ENCODE data around the gene CSH1. TPM values are rescaled to one million over a fixed set of nuclear protein-coding genes. Genes with fewer than 3 reads are reported as not detected.
A peak's percentile ranks its signal among the peaks of the same experiment; 100 is the strongest.
"Not testable (repeated sequence)": the region's sequence is repeated elsewhere in the genome, so short reads cannot be mapped to it uniquely, and the experiment has no call there.

CSH1 gene
- total and polyA plus RNA-seq, 7 experiments from 2014 or later: 8.2 to 11.3 TPM; not detected in 5

- Mint-ChIP-seq H3K27me3 (peaks cover 0 to 42% (median 0%) of the 10 kb centered on the region in 5 donors), H3K4me1 (peaks cover 0 to 12% (median 3%) of the 10 kb centered on the region in 7 donors)
- H3K36me3 Mint-ChIP-seq; H3K4me3 ChIP-seq (ENCODE audit: low read length); H3K4me3 Mint-ChIP-seq; H3K27me3 ChIP-seq (ENCODE audit: control insufficient read depth in 2 of 2, insufficient read depth in 2 of 2, low read length in 2 of 2); H3K4me1 ChIP-seq (ENCODE audit: control insufficient read depth in 2 of 2, insufficient read depth in 2 of 2, low read length in 2 of 2); H3K27ac Mint-ChIP-seq; H3K27ac ChIP-seq (ENCODE audit: low read depth, low read length); H3K9me3 ChIP-seq (ENCODE audit: control insufficient read depth in 2 of 3, low read length in 3 of 3); H3K9me3 Mint-ChIP-seq; POLR2A ChIA-PET; H3K36me3 ChIP-seq (ENCODE audit: control insufficient read depth in 2 of 3, insufficient read depth in 3 of 3, low read length in 3 of 3); intact Hi-C loops (cut with micrococcal nuclease): not testable (repeated sequence)
- DNase-seq (peak in 6 of 9 donors; percentile 27 to 57 (median 46)), ATAC-seq (peak; percentile 87)
- CTCF ChIA-PET: interaction anchor here (0.8 kb wide), 1 partner anchor 378 kb away, joined by 3 read pairs; no protein-coding TSS in a partner anchor
Measured at GRCh38 chr17:63903787-63904201, 7.4 kb upstream of the CSH1 start.

- H3K4me3 ChIP-seq (ENCODE audit: low read length); H3K27ac Mint-ChIP-seq; H3K4me1 ChIP-seq (ENCODE audit: control insufficient read depth in 2 of 2, insufficient read depth in 2 of 2, low read length in 2 of 2); DNase-seq; H3K36me3 Mint-ChIP-seq; H3K27me3 ChIP-seq (ENCODE audit: control insufficient read depth in 2 of 2, insufficient read depth in 2 of 2, low read length in 2 of 2); POLR2A ChIA-PET; H3K36me3 ChIP-seq (ENCODE audit: control insufficient read depth in 2 of 3, insufficient read depth in 3 of 3, low read length in 3 of 3); H3K27ac ChIP-seq (ENCODE audit: low read depth, low read length); H3K4me3 Mint-ChIP-seq; ATAC-seq; H3K9me3 Mint-ChIP-seq; intact Hi-C loops (cut with micrococcal nuclease); H3K9me3 ChIP-seq (ENCODE audit: control insufficient read depth in 2 of 3, low read length in 3 of 3): not testable (repeated sequence)
- CTCF ChIA-PET: interaction anchor here (0.6 to 1.7 kb wide), 7 partner anchors 10 to 732 kb away, joined by 3 to 5 read pairs (median 4); partner anchors contain the start of gene ICAM2
- Mint-ChIP-seq H3K4me1 (peaks cover 0 to 12% (median 3%) of the 10 kb centered on the region in 7 donors), H3K27me3 (peaks cover 0 to 31% (median 0%) of the 10 kb centered on the region in 5 donors)
Measured at GRCh38 chr17:63901971-63902370, 5.6 kb upstream of the CSH1 start.

DNA sequence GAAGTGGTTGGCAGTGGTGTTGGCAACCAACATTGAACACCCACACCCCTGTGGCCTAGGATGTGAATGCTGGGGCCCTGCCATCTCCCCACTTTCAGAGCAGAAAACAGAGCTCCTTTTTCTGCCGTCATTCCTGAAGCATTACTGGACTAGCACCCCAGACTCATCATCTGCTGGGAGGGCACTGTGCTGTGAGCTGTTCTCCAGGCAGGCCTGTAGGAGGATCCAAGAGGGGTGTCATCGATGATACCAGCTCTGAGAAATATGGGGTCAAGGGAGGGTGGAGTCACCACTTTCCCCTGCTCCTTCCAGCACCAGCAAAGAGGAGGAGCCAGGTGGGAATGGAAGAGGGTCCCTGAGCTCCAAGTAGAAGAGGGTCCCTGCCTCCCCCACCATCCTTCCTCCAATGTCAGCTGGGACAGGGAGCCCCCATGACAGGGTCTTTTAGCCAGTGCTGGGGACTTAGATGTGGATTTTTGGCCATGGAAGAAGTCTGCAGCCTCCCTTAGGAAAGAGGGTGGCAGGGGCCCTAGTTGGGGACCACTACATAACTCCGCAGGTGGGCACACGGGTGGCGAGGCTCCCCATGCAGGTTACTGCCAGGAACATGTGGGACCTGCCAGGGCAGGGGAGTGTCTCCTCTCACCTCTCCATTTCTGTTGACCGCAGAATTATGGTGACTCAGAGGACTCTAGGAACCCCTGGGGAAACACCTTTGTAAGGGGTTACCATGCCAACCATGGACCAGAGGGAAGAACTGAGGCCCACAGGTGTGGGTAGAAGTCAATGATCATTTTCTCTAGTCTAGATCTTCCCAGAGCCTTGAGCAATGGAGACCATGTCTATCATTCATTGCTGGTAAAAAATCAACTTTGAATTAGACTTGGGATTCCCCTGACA lies 2.8 kb upstream of the CSH1 start:
- DNase-seq: peak in 1 of 9 donors; percentile 37
- Mint-ChIP-seq H3K27me3 (peaks cover 0 to 27% (median 0%) of the 10 kb centered on the region in 5 donors), H3K4me1 (peaks cover 0 to 12% (median 3%) of the 10 kb centered on the region in 7 donors)
- H3K9me3 Mint-ChIP-seq; H3K27ac Mint-ChIP-seq; H3K27ac ChIP-seq (ENCODE audit: low read depth, low read length); H3K4me1 ChIP-seq (ENCODE audit: control insufficient read depth in 2 of 2, insufficient read depth in 2 of 2, low read length in 2 of 2); H3K36me3 Mint-ChIP-seq; POLR2A ChIA-PET; H3K4me3 Mint-ChIP-seq; CTCF ChIA-PET; H3K36me3 ChIP-seq (ENCODE audit: control insufficient read depth in 2 of 3, insufficient read depth in 3 of 3, low read length in 3 of 3); intact Hi-C loops (cut with micrococcal nuclease); ATAC-seq; H3K4me3 ChIP-seq (ENCODE audit: low read length); H3K9me3 ChIP-seq (ENCODE audit: control insufficient read depth in 2 of 3, low read length in 3 of 3); H3K27me3 ChIP-seq (ENCODE audit: control insufficient read depth in 2 of 2, insufficient read depth in 2 of 2, low read length in 2 of 2): not testable (repeated sequence)

DNA sequence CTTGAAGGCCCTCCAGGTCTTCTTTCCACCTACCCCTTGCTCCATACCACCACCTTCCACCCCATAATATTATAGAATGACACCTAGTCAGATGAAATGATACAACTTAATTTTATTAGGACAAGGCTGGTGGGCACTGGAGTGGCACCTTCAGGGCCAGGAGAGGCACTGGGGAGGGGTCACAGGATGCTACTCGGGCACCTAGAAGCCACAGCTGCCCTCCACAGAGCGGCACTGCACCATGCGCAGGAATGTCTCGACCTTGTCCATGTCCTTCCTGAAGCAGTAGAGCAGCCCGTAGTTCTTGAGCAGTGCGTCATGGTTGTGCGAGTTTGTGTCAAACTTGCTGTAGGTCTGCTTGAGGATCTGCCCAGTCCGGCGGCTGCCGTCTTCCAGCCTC lies 1.6 kb downstream of the CSH1 start:
- H3K27me3 Mint-ChIP-seq: peaks cover 0 to 31% (median 0%) of the 10 kb centered on the region in 5 donors
- ATAC-seq: not testable (repeated sequence)

GRCh38 chr17:63894021-63894420 lies 2.4 kb downstream of the CSH1 start:
- H3K4me3 Mint-ChIP-seq; CTCF ChIA-PET; H3K27me3 ChIP-seq (ENCODE audit: control insufficient read depth in 2 of 2, insufficient read depth in 2 of 2, low read length in 2 of 2); H3K27ac ChIP-seq (ENCODE audit: low read depth, low read length); POLR2A ChIA-PET; H3K36me3 Mint-ChIP-seq; H3K4me3 ChIP-seq (ENCODE audit: low read length); H3K36me3 ChIP-seq (ENCODE audit: control insufficient read depth in 2 of 3, insufficient read depth in 3 of 3, low read length in 3 of 3); intact Hi-C loops (cut with micrococcal nuclease); H3K9me3 ChIP-seq (ENCODE audit: control insufficient read depth in 2 of 3, low read length in 3 of 3); H3K27ac Mint-ChIP-seq; H3K4me1 Mint-ChIP-seq; H3K4me1 ChIP-seq (ENCODE audit: control insufficient read depth in 2 of 2, insufficient read depth in 2 of 2, low read length in 2 of 2); ATAC-seq; H3K9me3 Mint-ChIP-seq; DNase-seq: not testable (repeated sequence)
- peaks cover 0 to 32% (median 2%) of the 10 kb centered on the region in 5 donors for H3K27me3 Mint-ChIP-seq

More for the DNA sequence above, 1.6 kb downstream of the CSH1 start:
- H3K4me3 Mint-ChIP-seq; H3K36me3 ChIP-seq (ENCODE audit: control insufficient read depth in 2 of 3, insufficient read depth in 3 of 3, low read length in 3 of 3); H3K9me3 ChIP-seq (ENCODE audit: control insufficient read depth in 2 of 3, low read length in 3 of 3); CTCF ChIA-PET; H3K36me3 Mint-ChIP-seq; H3K27ac Mint-ChIP-seq; H3K4me1 ChIP-seq (ENCODE audit: control insufficient read depth in 2 of 2, insufficient read depth in 2 of 2, low read length in 2 of 2); POLR2A ChIA-PET; H3K4me3 ChIP-seq (ENCODE audit: low read length); intact Hi-C loops (cut with micrococcal nuclease); H3K27ac ChIP-seq (ENCODE audit: low read depth, low read length); H3K27me3 ChIP-seq (ENCODE audit: control insufficient read depth in 2 of 2, insufficient read depth in 2 of 2, low read length in 2 of 2); H3K9me3 Mint-ChIP-seq; DNase-seq; H3K4me1 Mint-ChIP-seq: not testable (repeated sequence)

GRCh38 chr17:63892316-63893037 lies 3.9 kb downstream of the CSH1 start:
- H3K4me3 ChIP-seq (ENCODE audit: low read length); DNase-seq; H3K27ac Mint-ChIP-seq; H3K27me3 ChIP-seq (ENCODE audit: control insufficient read depth in 2 of 2, insufficient read depth in 2 of 2, low read length in 2 of 2); CTCF ChIA-PET; ATAC-seq; H3K27ac ChIP-seq (ENCODE audit: low read depth, low read length); POLR2A ChIA-PET; H3K36me3 Mint-ChIP-seq; H3K4me3 Mint-ChIP-seq; H3K36me3 ChIP-seq (ENCODE audit: control insufficient read depth in 2 of 3, insufficient read depth in 3 of 3, low read length in 3 of 3); H3K9me3 Mint-ChIP-seq; H3K9me3 ChIP-seq (ENCODE audit: control insufficient read depth in 2 of 3, low read length in 3 of 3); H3K4me1 Mint-ChIP-seq; intact Hi-C loops (cut with micrococcal nuclease); H3K4me1 ChIP-seq (ENCODE audit: control insufficient read depth in 2 of 2, insufficient read depth in 2 of 2, low read length in 2 of 2): not testable (repeated sequence)
- peaks cover 0 to 42% (median 4%) of the 10 kb centered on the region in 5 donors for H3K27me3 Mint-ChIP-seq

All from naive thymus-derived CD4-positive, alpha-beta T cell (primary cell).